Measurements from ENCODE around the gene GLMN. TPM values are rescaled to one million over a fixed set of nuclear protein-coding genes. Genes with fewer than 3 reads are reported as not detected.

Gene GLMN, protein sequence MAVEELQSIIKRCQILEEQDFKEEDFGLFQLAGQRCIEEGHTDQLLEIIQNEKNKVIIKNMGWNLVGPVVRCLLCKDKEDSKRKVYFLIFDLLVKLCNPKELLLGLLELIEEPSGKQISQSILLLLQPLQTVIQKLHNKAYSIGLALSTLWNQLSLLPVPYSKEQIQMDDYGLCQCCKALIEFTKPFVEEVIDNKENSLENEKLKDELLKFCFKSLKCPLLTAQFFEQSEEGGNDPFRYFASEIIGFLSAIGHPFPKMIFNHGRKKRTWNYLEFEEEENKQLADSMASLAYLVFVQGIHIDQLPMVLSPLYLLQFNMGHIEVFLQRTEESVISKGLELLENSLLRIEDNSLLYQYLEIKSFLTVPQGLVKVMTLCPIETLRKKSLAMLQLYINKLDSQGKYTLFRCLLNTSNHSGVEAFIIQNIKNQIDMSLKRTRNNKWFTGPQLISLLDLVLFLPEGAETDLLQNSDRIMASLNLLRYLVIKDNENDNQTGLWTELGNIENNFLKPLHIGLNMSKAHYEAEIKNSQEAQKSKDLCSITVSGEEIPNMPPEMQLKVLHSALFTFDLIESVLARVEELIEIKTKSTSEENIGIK
- total RNA-seq (2022; extraction: Qiagen RNA extraction; ENCODE audit: low read depth) = 3.3 to 8.3 TPM (median 6.8 TPM) in 5 replicates

DNA sequence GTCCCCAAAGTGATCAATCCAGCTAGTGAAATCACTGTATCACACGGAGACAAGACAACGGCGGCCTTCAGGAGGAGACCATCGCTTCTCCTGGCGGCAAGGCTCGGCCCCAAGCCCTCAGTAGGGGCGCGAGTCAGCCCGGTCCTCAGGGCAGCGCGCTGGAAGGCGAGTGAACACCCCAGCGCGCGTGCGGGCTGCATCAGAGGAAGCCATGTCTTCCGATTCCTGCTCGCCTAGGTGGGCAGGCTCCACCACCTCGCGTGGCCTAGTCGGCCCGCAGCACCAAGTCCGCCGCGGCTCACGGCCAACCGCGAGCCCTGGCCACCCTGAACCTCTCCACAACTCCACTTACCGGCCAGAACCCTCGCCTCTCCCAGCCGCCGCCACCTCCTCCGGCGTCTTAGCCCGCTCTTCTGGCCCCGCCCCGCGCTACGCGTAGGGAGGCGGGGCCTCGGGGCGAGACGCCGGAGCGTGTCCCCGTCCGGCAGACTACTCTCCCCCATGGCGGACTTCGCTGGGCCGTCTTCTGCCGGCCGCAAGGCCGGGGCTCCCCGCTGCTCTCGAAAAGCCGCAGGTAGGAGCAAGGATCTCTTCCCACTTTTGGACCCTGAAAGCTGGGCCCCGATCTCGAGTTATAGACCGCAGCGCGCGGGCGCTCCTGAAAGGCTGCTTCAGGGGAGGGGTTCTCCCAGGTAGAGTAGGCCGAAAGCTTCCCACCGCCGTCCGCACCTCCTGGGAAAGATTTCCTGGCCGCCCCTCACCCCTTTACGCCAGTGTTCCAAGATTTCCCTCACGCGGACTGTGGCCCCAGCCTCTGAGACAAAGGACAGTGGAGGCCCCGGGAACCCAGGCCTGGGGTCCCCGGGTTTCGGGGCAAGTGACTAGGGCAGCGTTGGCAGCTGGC is at the start of gene GLMN, which contains the start of gene RPAP2:
Gene GLMN, minus strand, starts transcription at position 415 of the 904 bp plus-strand sequence. CDS start 988 bp downstream, outside the sequence.
Gene RPAP2, plus strand, starts transcription at position 487 of the 904 bp plus-strand sequence. Its CDS starts 15 bp downstream, at position 502.

DNA sequence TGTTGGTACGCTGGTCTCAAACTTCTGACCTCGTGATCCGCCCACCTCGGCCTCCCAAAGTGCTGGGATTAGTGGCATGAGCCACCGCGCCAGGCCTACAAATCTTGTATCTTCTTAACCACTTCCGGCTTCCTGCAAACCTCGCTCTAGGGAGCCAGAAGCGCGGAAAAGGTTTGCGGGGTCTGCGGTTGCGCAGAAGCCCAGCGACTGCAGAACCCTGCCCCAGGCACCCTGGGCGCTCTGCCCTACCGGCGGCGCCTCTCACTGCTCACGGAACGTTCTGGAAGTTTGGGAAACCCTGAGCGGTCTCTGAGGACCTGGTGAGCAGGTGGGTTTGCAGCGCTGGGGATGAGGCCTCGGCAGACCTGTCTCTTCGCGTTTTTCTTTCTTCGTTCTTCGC is 81.1 kb downstream of the GLMN start, which contains the start of gene C1orf146:
Gene C1orf146, plus strand, starts transcription at position 195 of the 400 bp plus-strand sequence. CDS start 13,506 bp downstream, outside the sequence.

Other genes starting within 250 kb of the GLMN start
- gene SETSIP, start 223.6 kb downstream of the GLMN start, total RNA-seq (2022; extraction: Qiagen RNA extraction; ENCODE audit: low read depth) = not detected in 5 replicates
- gene BTBD8, start 218.6 kb downstream of the GLMN start, total RNA-seq (2022; extraction: Qiagen RNA extraction; ENCODE audit: low read depth) = 0.25 to 1.1 TPM (median 1.0 TPM) in 5 replicates
- gene C1orf146, start 81.1 kb downstream of the GLMN start, total RNA-seq (2022; extraction: Qiagen RNA extraction; ENCODE audit: low read depth) = not detected in 5 replicates
- 7.6 to 14.0 TPM (median 10.0 TPM) in 5 replicates for gene RPAP2, start 72 bp upstream of the GLMN start, total RNA-seq (2022; extraction: Qiagen RNA extraction; ENCODE audit: low read depth)
- 0.17 to 0.35 TPM (median 0.26 TPM) in 5 replicates for gene GFI1, start 187.9 kb upstream of the GLMN start, total RNA-seq (2022; extraction: Qiagen RNA extraction; ENCODE audit: low read depth)

Data from A549 treated with ZK216348 at 1 μM for 4 hours (cell line).